Tibial nerve (tissue), 4 donors: ENCODE results near the gene MT1H. TPM values are rescaled to one million over a fixed set of nuclear protein-coding genes. Genes with fewer than 3 reads are reported as not detected.

Experiments used
- DNase-seq, 2 donors: peaks; one replicate each; pipeline ENCODE4 v3.0.0-alpha.2; 2019; ENCODE audit warnings: low spot score in 2 of 2
- H3K27ac ChIP-seq, 4 donors: fragments of 200-600 bp; sonication (generic) in 3 of 4; one replicate each; pipeline ENCODE4 v1.5.1; 2017 to 2019; ENCODE audit warnings: mild to moderate bottlenecking in 1 of 4
- H3K27me3 ChIP-seq, 2 donors: fragments of 200-600 bp; sonication (generic) in 1 of 2; one replicate each; pipeline versions ENCODE4 v1.5.1 to v1.6.0; 2017 to 2019
- H3K36me3 ChIP-seq, 3 donors: fragments of 200-600 bp; sonication (generic); one replicate each; pipeline ENCODE4 v1.5.1; 2018 to 2019
- H3K4me1 ChIP-seq, 4 donors: fragments of 200-600 bp; sonication (generic) in 3 of 4; one replicate each; pipeline ENCODE4 v1.5.1; 2017 to 2019
- H3K4me3 ChIP-seq, 4 donors: fragments of 200-600 bp; sonication (generic) in 3 of 4; one replicate each; pipeline ENCODE4 v1.5.1; 2017 to 2019; ENCODE audit warnings: mild to moderate bottlenecking in 1 of 4, moderate library complexity in 1 of 4
- H3K9me3 ChIP-seq, 4 donors: fragments of 200-600 bp; sonication (generic) in 3 of 4; one replicate each; pipeline ENCODE4 v1.5.1; 2017 to 2019
- CTCF ChIP-seq, 5 experiments: fragments of 200-600 bp in 3 of 5; fragments of 450-650 bp in 2 of 5; sonication (generic) in 3 of 5; IDR thresholded peaks; one replicate each; pipeline ENCODE4 v1.5.1; 2016 to 2019; ENCODE audit warnings: antibody characterized with exemption in 5 of 5, mild to moderate bottlenecking in 3 of 5, moderate library complexity in 2 of 5
- EP300 ChIP-seq, 2 donors: sonication (generic); formaldehyde crosslinking; IDR thresholded peaks; one replicate each; pipeline ENCODE4 v1.6.1; 2017; ENCODE audit warnings: antibody characterized with exemption in 2 of 2, mild to moderate bottlenecking in 1 of 2
- POLR2A ChIP-seq, 2 donors: fragments of 450-650 bp; IDR thresholded peaks; one replicate each; pipeline ENCODE4 v1.6.1; 2017; ENCODE audit warnings: antibody characterized with exemption in 2 of 2, mild to moderate bottlenecking in 2 of 2, moderate library complexity in 2 of 2
- WGBS, 2 donors: methylation state at CpG; one replicate each; pipeline ENCODE4 v1.1.5; 2018; 5-methylcytosine and 5-hydroxymethylcytosine counted together
- total RNA-seq, 4 donors: library from RNA; depleted of rRNA; stranded (reverse); fragments of >200 nt; gene quantifications; one replicate each; pipeline ENCODE4 v1.1.0, GENCODE V29; 2016

MT1H gene
- total RNA-seq, 4 donors from 2014 or later = 2.4 to 5.1 TPM; not detected in 2

GRCh38 chr16:56631197-56631596 is 38.4 kb upstream of the MT1H start:
- H3K4me1 ChIP-seq = peaks cover 0 to 62% (median 14%) of the 10 kb centered on the region in 4 donors
- WGBS, 2 donors = 88 to 92% methylated on average over 10 of the region's 10 CpGs
- H3K9me3 ChIP-seq = no peaks in the 10 kb centered on the region
- peak overlapping the region; percentile 47 to 94 (median 84) for H3K27ac ChIP-seq
- no peak overlapping the region for H3K4me3 ChIP-seq
- TF ChIP-seq CTCF (IDR thresholded peaks at IDR 0.05) = no peak
- no peak for TF ChIP-seq EP300 (IDR thresholded peaks at IDR 0.05)
- TF ChIP-seq POLR2A (IDR thresholded peaks at IDR 0.05) = no peak
- peaks cover 0 to 21% of the 10 kb centered on the region in 2 donors for H3K27me3 ChIP-seq
- no peak for DNase-seq
- H3K36me3 ChIP-seq = no peaks in the 10 kb centered on the region

- Histone ChIP-seq H3K27me3 (peaks cover 0 to 21% of the 10 kb centered on the region in 2 donors), H3K9me3 (no peaks in the 10 kb centered on the region), H3K36me3 (no peaks in the 10 kb centered on the region), H3K27ac (peak overlapping the region; percentile 47 to 94 (median 84)), H3K4me1 (peaks cover 0 to 63% (median 13%) of the 10 kb centered on the region in 4 donors), H3K4me3 (peak overlapping the region; percentile 38 to 60 (median 50))
- DNase-seq = no peak
- WGBS, 2 donors = 25 to 29% methylated on average over 13 to 14 of the region's 14 CpGs
- TF ChIP-seq POLR2A (IDR thresholded peaks at IDR 0.05) = no peak
- no peak for TF ChIP-seq CTCF (IDR thresholded peaks at IDR 0.05)
- no peak for TF ChIP-seq EP300 (IDR thresholded peaks at IDR 0.05)
Observed at GRCh38 chr16:56631832-56632155, 37.8 kb upstream of the MT1H start.

DNA sequence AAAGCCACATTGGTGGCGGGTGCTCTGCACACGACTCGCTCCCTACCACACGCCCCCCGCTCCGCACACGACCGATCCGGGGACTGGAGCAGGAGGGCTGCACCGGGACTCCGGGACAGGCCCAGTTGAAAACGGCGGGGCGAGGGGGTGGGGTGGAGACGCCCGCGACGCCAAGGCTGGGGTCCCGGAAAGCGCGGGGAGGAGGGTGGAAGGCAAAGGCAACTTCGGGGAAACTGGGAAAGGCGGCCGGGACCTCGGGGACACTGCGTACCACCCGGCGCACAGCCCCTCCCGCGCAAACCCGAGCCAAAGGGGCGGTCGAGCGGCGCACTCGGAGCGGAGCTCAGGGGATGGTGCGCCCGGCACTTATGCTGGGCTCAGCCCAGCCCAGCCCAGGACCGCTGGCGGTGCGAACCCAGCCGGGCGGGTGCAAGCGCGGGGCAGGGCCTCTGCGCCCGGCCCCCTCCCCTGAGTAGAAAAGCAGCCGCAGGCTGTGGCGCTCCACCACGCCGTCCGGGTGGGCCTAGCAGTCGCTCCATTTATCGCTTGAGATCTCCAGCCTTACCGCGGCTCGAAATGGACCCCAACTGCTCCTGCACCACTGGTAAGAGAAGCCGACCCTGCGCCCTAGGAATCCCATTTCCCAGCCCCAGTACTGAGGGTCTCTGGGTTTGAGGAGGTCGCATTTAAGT is 37.3 kb upstream of the MT1H start, which contains the start of gene MT1M:
Gene MT1M, plus strand, starts transcription at position 504 of the 692 bp plus-strand sequence. Its CDS starts 73 bp downstream, at position 577.
- no peak for DNase-seq
- Histone ChIP-seq H3K36me3 (no peaks in the 10 kb centered on the region), H3K4me1 (peaks cover 0 to 61% (median 13%) of the 10 kb centered on the region in 4 donors), H3K4me3 (peak within 1 kb of the TSS; percentile 38 to 60 (median 50)), H3K27me3 (peaks cover 0 to 24% of the 10 kb centered on the region in 2 donors), H3K27ac (peak within 1 kb of the TSS; percentile 47 to 94 (median 84)), H3K9me3 (no peaks in the 10 kb centered on the region)
- WGBS, 2 donors = 0 to 1% methylated on average over 27 to 55 of the region's 61 CpGs
- TF ChIP-seq CTCF (IDR thresholded peaks at IDR 0.05) (peak in 1 of 5 experiments; percentile 23), POLR2A (IDR thresholded peaks at IDR 0.05) (peak; percentile 47 to 56), EP300 (IDR thresholded peaks at IDR 0.05) (peak; percentile 45 to 93)

- peaks cover 0 to 64% (median 14%) of the 10 kb centered on the region in 4 donors for H3K4me1 ChIP-seq
- no peak for DNase-seq
- H3K27ac ChIP-seq = peak overlapping the region; percentile 47 to 94 (median 84)
- H3K27me3 ChIP-seq = peaks cover 0 to 29% of the 10 kb centered on the region in 2 donors
- no peaks in the 10 kb centered on the region for H3K9me3 ChIP-seq
- TF ChIP-seq POLR2A (IDR thresholded peaks at IDR 0.05) (no peak), EP300 (IDR thresholded peaks at IDR 0.05) (no peak), CTCF (IDR thresholded peaks at IDR 0.05) (no peak)
- WGBS, 2 donors = 51% methylated on average over 6 of the region's 6 CpGs
- H3K4me3 ChIP-seq = peak overlapping the region; percentile 38 to 60 (median 50)
- no peaks in the 10 kb centered on the region for H3K36me3 ChIP-seq
Observed at GRCh38 chr16:56632848-56633365, 36.7 kb upstream of the MT1H start.

GRCh38 chr16:56633535-56633934 is 36.1 kb upstream of the MT1H start:
- no peaks in the 10 kb centered on the region for H3K36me3 ChIP-seq
- peak overlapping the region in 3 of 4 donors; percentile 47 to 94 (median 90) for H3K27ac ChIP-seq
- TF ChIP-seq POLR2A (IDR thresholded peaks at IDR 0.05) (no peak), CTCF (IDR thresholded peaks at IDR 0.05) (no peak), EP300 (IDR thresholded peaks at IDR 0.05) (no peak)
- H3K4me3 ChIP-seq = peak overlapping the region; percentile 38 to 60 (median 50)
- no peaks in the 10 kb centered on the region for H3K9me3 ChIP-seq
- no peak for DNase-seq
- 60 to 68% methylated on average over 6 to 7 of the region's 7 CpGs for WGBS, 2 donors
- peaks cover 0 to 69% (median 17%) of the 10 kb centered on the region in 4 donors for H3K4me1 ChIP-seq
- H3K27me3 ChIP-seq = peaks cover 0 to 36% of the 10 kb centered on the region in 2 donors
